Skeletal muscle tissue (tissue), 4 donors: ENCODE data around the gene MAT2A. TPM values are rescaled to one million over a fixed set of nuclear protein-coding genes. Genes with fewer than 3 reads are reported as not detected.
A peak's percentile ranks its signal among the peaks of the same experiment; 100 is the strongest.
"Not testable (repeated sequence)": the region's sequence is repeated elsewhere in the genome, so short reads cannot be mapped to it uniquely, and the experiment has no call there.

ENCODE experiments used
- H3K27ac ChIP-seq: one replicate; pipeline ENCODE4 v1.7.0; 2013; ENCODE audit warnings: mild to moderate bottlenecking, low read depth, low read length, inconsistent platforms
- H3K27me3 ChIP-seq, 3 donors: one replicate each; pipeline ENCODE4 v1.7.0; 2013; ENCODE audit warnings: low read length in 3 of 3; ENCODE audit not compliant: control insufficient read depth in 3 of 3, insufficient read depth in 3 of 3
- H3K36me3 ChIP-seq, 3 donors: one replicate each; pipeline ENCODE4 v1.7.0; 2013; ENCODE audit warnings: low read length in 3 of 3; ENCODE audit not compliant: control insufficient read depth in 3 of 3, insufficient read depth in 3 of 3
- H3K4me1 ChIP-seq, 3 donors: one replicate each; pipeline ENCODE4 v1.7.0; 2013; ENCODE audit warnings: low read length in 3 of 3, mild to moderate bottlenecking in 3 of 3; ENCODE audit not compliant: control insufficient read depth in 3 of 3, insufficient read depth in 3 of 3
- H3K4me3 ChIP-seq, 3 donors: one replicate each; pipeline ENCODE4 v1.7.0; 2013; ENCODE audit warnings: low read length in 3 of 3
- H3K9ac ChIP-seq, 3 donors: one replicate each; pipeline ENCODE4 v1.7.0; 2013; ENCODE audit warnings: low read length in 3 of 3, mild to moderate bottlenecking in 3 of 3, moderate library complexity in 2 of 3, low read depth in 1 of 3
- H3K9me3 ChIP-seq, 3 donors: one replicate each; pipeline ENCODE4 v1.7.0; 2013; ENCODE audit warnings: low read length in 3 of 3; ENCODE audit not compliant: control insufficient read depth in 3 of 3
- total RNA-seq: library from RNA; depleted of rRNA; stranded (reverse); fragments of >200 nt; gene quantifications from one replicate; pipeline ENCODE4 v1.2.3, GENCODE V29; 2014
- donor health status: Osteomylitis.

MAT2A gene
- total RNA-seq, 1 donor from 2014 or later = 57.9 TPM

GRCh38 chr2:85554980-85555612, 16.1 kb downstream of the MAT2A start:
- peaks cover 10 to 20% (median 19%) of the 10 kb centered on the region in 3 donors for H3K4me1 ChIP-seq

DNA sequence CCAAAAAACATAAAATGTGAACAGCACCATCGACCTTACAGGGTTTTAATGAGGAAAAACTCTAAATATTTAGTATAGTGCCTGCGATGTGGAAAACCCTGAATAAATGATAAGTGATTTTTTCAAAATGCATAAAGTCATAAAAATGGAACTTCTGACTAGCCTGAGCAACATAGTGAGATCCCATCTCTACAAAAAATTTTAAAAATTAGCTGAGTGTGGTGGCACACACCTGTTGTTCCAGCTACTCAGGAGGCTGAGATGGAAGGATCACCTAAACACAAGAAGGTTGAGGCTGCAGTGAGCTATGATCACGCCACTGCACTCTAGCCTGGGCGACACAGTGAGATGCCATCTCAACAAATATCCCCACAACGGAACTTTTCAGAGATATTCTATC, 18.2 kb downstream of the MAT2A start:
- H3K4me3 ChIP-seq = no peak overlapping the region
- H3K36me3 ChIP-seq = peaks cover 40 to 45% (median 40%) of the 10 kb centered on the region in 3 donors
- peaks cover 10 to 25% (median 16%) of the 10 kb centered on the region in 3 donors for H3K4me1 ChIP-seq
- H3K9ac ChIP-seq = no peak overlapping the region
- no peak overlapping the region for H3K27ac ChIP-seq
- no peaks in the 10 kb centered on the region for H3K9me3 ChIP-seq
- H3K27me3 ChIP-seq = no peaks in the 10 kb centered on the region

More at GRCh38 chr2:85554980-85555612, 16.1 kb downstream of the MAT2A start:
- Histone ChIP-seq H3K9me3 (no peaks in the 10 kb centered on the region), H3K27me3 (no peaks in the 10 kb centered on the region), H3K36me3 (peaks cover 49 to 64% (median 55%) of the 10 kb centered on the region in 3 donors), H3K9ac (no peak overlapping the region), H3K4me3 (no peak overlapping the region), H3K27ac (no peak overlapping the region)

- no peaks in the 10 kb centered on the region for H3K27me3 ChIP-seq
- no peak overlapping the region for H3K27ac ChIP-seq
- no peak overlapping the region for H3K4me3 ChIP-seq
- peaks cover 10 to 23% (median 16%) of the 10 kb centered on the region in 3 donors for H3K4me1 ChIP-seq
- H3K36me3 ChIP-seq = peaks cover 30 to 37% (median 33%) of the 10 kb centered on the region in 3 donors
- H3K9ac ChIP-seq = peak overlapping the region in 1 of 3 donors; percentile 11
- no peaks in the 10 kb centered on the region for H3K9me3 ChIP-seq
Observed at GRCh38 chr2:85558160-85558559, 19.2 kb downstream of the MAT2A start.

DNA sequence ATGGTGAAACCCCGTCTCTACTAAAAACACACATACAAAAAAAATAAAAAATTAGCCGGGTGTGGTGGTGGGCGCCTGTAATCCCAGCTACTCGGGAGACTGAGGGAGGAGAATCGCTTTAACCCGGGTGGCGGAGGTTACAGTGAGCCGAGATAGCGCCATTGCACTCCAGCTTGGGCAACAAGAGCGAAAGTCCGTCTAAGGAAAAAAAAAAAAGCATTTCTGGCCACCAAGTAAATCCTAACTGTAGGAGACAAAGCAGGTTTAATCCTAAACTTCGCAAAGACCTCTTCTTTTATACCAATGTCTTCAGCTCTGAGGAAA, 21.4 kb downstream of the MAT2A start:
- Histone ChIP-seq H3K4me1 (peaks cover 10 to 23% (median 16%) of the 10 kb centered on the region in 3 donors), H3K36me3 (peaks cover 14 to 17% (median 16%) of the 10 kb centered on the region in 3 donors), H3K4me3 (peak overlapping the region; percentile 97 to 99 (median 97)), H3K9ac (peak overlapping the region; percentile 96 to 100 (median 98))
- not testable (repeated sequence) for H3K27me3 ChIP-seq, H3K27ac ChIP-seq, H3K9me3 ChIP-seq

- Histone ChIP-seq H3K9me3 (no peaks in the 10 kb centered on the region), H3K4me1 (peaks cover 10 to 23% (median 16%) of the 10 kb centered on the region in 3 donors), H3K36me3 (peaks cover 12 to 16% (median 15%) of the 10 kb centered on the region in 3 donors), H3K27ac (peak overlapping the region; percentile 80), H3K9ac (peak overlapping the region; percentile 96 to 100 (median 98)), H3K27me3 (no peaks in the 10 kb centered on the region), H3K4me3 (peak overlapping the region; percentile 97 to 99 (median 97))
Observed at GRCh38 chr2:85560812-85561279, 21.9 kb downstream of the MAT2A start.

DNA sequence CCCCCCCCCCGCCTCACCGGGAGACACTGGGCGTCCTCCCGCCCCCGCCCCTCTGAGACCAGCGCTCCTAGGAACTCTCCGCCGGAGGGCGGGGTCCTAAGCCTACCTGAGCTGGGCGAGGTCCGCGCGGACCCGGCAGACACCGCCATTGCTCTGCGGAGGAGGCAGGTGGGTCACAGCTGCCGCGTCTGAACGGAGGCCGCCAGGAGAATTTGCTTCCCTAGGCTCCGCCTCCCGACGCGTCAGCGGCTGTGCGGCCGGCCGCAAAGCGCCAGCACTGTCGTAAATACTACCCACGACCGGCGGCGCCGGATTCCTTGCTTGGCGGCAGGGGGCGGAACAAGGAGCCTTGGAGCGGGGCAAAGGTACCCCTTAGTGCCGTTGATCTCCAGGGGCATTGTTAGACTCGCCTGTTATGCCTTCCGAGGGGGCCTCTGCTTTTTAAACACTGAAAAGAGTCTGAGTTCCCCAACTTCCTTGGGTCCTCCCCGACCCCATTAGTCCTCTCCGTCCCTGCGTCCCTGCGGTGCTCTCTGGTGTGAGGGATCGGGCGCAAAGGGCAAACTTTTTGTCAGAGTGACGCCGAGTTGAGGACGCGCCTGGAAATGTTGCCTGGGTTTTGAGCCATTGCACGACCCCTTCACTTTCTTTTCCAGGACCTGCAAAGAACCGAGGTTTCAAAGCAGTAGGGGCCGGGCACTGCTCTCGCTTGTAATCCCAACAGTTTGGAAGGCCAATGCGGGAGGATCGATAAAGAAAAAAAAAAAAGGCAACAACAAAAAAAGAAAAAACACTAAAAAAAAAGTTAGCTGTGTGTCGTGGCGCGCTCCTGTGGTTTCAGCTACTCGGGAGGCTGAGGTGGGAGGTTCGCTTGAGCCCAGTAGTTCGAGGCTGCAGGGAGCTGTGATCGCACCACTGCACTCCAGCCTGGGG, 22.6 kb downstream of the MAT2A start, which contains the start of gene GGCX:
Gene GGCX, minus strand, starts transcription at position 214 of the 933 bp plus-strand sequence. Its CDS starts 65 bp downstream, at position 149.
- H3K9me3 ChIP-seq = no peaks in the 10 kb centered on the region
- H3K27ac ChIP-seq = peak within 1 kb of the TSS; percentile 80
- H3K4me1 ChIP-seq = peaks cover 10 to 23% (median 16%) of the 10 kb centered on the region in 3 donors
- H3K9ac ChIP-seq = peak within 1 kb of the TSS; percentile 96 to 100 (median 98)
- peaks cover 12 to 15% (median 13%) of the 10 kb centered on the region in 3 donors for H3K36me3 ChIP-seq
- peak within 1 kb of the TSS; percentile 97 to 99 (median 97) for H3K4me3 ChIP-seq
- no peaks in the 10 kb centered on the region for H3K27me3 ChIP-seq

DNA sequence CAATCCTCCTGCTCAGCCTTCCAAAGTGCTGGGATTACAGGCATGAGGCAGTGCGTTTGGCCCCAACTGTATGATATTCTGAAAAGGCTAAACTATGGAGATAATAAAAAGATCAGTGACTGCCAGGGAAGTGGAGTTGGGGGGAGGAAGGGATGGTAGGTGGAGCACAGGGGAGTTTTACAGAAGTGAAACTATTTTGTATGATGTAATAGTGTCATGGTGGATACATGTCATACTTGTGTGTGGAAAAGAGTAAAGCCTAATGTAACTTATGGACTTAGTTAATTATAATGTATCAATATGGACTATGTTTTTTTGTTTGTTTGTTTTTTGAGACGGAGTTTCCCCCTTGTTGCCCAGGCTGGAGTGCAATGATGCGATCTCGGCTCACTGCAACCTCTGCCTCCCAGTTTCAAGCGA, 25.2 kb downstream of the MAT2A start:
- peaks cover 0 to 1% (median under 1%) of the 10 kb centered on the region in 3 donors for H3K36me3 ChIP-seq
- no peak overlapping the region for H3K27ac ChIP-seq
- H3K9me3 ChIP-seq = no peaks in the 10 kb centered on the region
- H3K4me1 ChIP-seq = peaks cover 10 to 20% (median 16%) of the 10 kb centered on the region in 3 donors
- H3K27me3 ChIP-seq = no peaks in the 10 kb centered on the region
- H3K9ac ChIP-seq = no peak overlapping the region
- H3K4me3 ChIP-seq = no peak overlapping the region

DNA sequence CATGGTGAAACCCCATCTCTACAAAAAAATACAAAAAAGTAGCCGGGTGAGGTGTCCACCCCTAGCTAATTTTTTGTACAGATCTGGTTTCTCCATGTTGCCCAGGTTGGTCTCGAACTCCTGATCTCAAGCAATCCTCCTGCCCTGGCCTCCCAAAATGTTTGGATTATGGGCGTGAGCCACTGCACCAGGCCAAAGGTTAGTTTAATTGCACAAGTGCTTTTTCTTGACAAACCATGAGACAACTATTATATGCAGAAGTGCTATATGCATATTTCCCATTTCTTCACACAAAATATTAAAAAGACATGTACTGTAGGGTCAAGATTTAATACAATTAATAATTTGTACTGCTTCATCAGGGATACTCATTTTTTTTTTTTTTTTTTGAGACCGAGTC, 27.3 kb downstream of the MAT2A start:
- no peak overlapping the region for H3K4me3 ChIP-seq
- H3K27me3 ChIP-seq = no peaks in the 10 kb centered on the region
- no peak overlapping the region for H3K9ac ChIP-seq
- peaks cover 0 to 5% (median 2%) of the 10 kb centered on the region in 3 donors for H3K4me1 ChIP-seq
- H3K36me3 ChIP-seq = no peaks in the 10 kb centered on the region
- no peaks in the 10 kb centered on the region for H3K9me3 ChIP-seq
- H3K27ac ChIP-seq = no peak overlapping the region

- Histone ChIP-seq H3K36me3 (no peaks in the 10 kb centered on the region), H3K27ac (no peak overlapping the region), H3K9me3 (no peaks in the 10 kb centered on the region), H3K27me3 (no peaks in the 10 kb centered on the region), H3K4me3 (no peak overlapping the region), H3K9ac (no peak overlapping the region), H3K4me1 (peaks cover 23 to 33% (median 26%) of the 10 kb centered on the region in 3 donors)
Observed at GRCh38 chr2:85575739-85576138, 36.8 kb downstream of the MAT2A start.
